MCF 10A (cell line): ENCODE data around the gene TMEM181. TPM values are rescaled to one million over a fixed set of nuclear protein-coding genes. Genes with fewer than 3 reads are reported as not detected.

ENCODE experiments used
- BruUV-seq: library from RNA; stranded (reverse); fragments of 400-500 nt; replicated peaks from 2 replicates; lab custom pipeline; 2021; lab: Mats Ljungman, UMichigan
- CTCF ChIA-PET: fragments of 300-600 bp; sonication (Branson Sonifier 250); formaldehyde crosslinking; extraction: SDS; loops from one replicate; lab custom pipeline; 2021; ENCODE audit warnings: antibody characterized with exemption, inconsistent platforms; lab: Yijun Ruan, JAX
- POLR2A ChIA-PET: fragments of 300-600, 350-650 bp; sonication (Branson Sonifier 250); formaldehyde crosslinking; extraction: SDS; loops from one replicate; lab custom pipeline; 2020; ENCODE audit warnings: antibody characterized with exemption, inconsistent platforms; lab: Yijun Ruan, JAX
- DNase-seq: peaks from one replicate; pipeline ENCODE4 v3.0.0-alpha.2; 2018; ENCODE audit not compliant: unreplicated experiment
- H3K27ac Mint-ChIP-seq: one replicate; pipeline ENCODE4 v1.8.0; 2022; ENCODE audit warnings: mild to moderate bottlenecking, low read depth, mixed read lengths; ENCODE audit not compliant: unreplicated experiment
- H3K27me3 Mint-ChIP-seq: one replicate; pipeline ENCODE4 v1.8.0; 2022; ENCODE audit warnings: mixed read lengths; ENCODE audit not compliant: insufficient read depth, unreplicated experiment
- H3K36me3 Mint-ChIP-seq: one replicate; pipeline ENCODE4 v1.8.0; 2022; ENCODE audit warnings: mild to moderate bottlenecking, moderate library complexity, mixed read lengths; ENCODE audit not compliant: insufficient read depth, unreplicated experiment
- H3K4me1 Mint-ChIP-seq: one replicate; pipeline ENCODE4 v1.8.0; 2022; ENCODE audit warnings: mixed read lengths; ENCODE audit not compliant: insufficient read depth, unreplicated experiment
- H3K4me3 Mint-ChIP-seq: one replicate; pipeline ENCODE4 v1.8.0; 2022; ENCODE audit warnings: mild to moderate bottlenecking, moderate library complexity, mixed read lengths; ENCODE audit not compliant: unreplicated experiment
- H3K9me3 Mint-ChIP-seq: one replicate; pipeline ENCODE4 v1.8.0; 2022; ENCODE audit warnings: mixed read lengths; ENCODE audit not compliant: unreplicated experiment
- intact Hi-C: fragments of 100-400 bp; cut with micrococcal nuclease; formaldehyde crosslinking; loops from 2 replicates; pipeline ENCODE4 v1.14.1; 2022
- total RNA-seq: library from RNA; stranded (reverse); gene quantifications from 2 replicates; pipeline ENCODE4 v1.2.3, GENCODE V29; 2022
- TF ChIP-seq, protein P1 (sequence below): fragments of 200-600 bp; IDR thresholded peaks from one replicate; pipeline ENCODE4 v1.8.0; 2022; ENCODE audit warnings: antibody characterized with exemption, mild to moderate bottlenecking; ENCODE audit not compliant: unreplicated experiment

Gene TMEM181
- total RNA-seq, 1 experiment from 2014 or later: 25.3 TPM

DNA sequence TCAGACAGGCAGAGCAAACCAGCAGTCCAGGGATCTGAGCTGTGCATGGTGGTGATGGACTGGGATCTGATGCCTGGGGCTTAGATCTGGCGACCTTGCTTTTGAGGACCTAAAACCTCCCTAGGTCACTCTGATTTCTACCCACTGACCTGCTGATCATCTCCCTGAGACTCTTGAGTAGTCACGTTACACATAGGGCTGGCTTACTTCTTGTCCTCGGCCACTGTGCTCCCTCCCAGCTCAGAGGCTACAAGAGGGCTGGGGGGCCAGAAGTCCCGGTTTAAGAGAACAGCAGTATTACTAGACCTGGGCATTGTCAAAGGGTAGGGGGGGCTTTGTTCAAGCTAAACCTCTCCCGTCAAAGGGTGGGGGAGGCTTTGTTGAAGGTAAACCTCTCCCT is 79.2 kb downstream of the TMEM181 start:
- Mint-ChIP-seq H3K36me3 (peaks cover 57% of the 10 kb centered on the region), H3K9me3 (no peaks in the 10 kb centered on the region), H3K27ac (no peak overlapping the region), H3K4me3 (no peak overlapping the region), H3K4me1 (peaks cover 28% of the 10 kb centered on the region), H3K27me3 (no peaks in the 10 kb centered on the region)
- POLR2A ChIA-PET: interaction anchor here (1.2 to 6.9 kb wide), 2 partner anchors 9 to 11 kb away, joined by 4 to 41 read pairs; partner anchors contain the start of gene SYTL3
- CTCF ChIA-PET: interaction anchor here (0.9 to 1.0 kb wide), 2 partner anchors 33 to 425 kb away, joined by 3 to 6 read pairs; no protein-coding TSS in a partner anchor
- intact Hi-C loops: no loop called here
- no peak for DNase-seq
- no TSS peak for BruUV-seq
- TF ChIP-seq, protein P1, sequence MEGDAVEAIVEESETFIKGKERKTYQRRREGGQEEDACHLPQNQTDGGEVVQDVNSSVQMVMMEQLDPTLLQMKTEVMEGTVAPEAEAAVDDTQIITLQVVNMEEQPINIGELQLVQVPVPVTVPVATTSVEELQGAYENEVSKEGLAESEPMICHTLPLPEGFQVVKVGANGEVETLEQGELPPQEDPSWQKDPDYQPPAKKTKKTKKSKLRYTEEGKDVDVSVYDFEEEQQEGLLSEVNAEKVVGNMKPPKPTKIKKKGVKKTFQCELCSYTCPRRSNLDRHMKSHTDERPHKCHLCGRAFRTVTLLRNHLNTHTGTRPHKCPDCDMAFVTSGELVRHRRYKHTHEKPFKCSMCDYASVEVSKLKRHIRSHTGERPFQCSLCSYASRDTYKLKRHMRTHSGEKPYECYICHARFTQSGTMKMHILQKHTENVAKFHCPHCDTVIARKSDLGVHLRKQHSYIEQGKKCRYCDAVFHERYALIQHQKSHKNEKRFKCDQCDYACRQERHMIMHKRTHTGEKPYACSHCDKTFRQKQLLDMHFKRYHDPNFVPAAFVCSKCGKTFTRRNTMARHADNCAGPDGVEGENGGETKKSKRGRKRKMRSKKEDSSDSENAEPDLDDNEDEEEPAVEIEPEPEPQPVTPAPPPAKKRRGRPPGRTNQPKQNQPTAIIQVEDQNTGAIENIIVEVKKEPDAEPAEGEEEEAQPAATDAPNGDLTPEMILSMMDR: no peak

DNA sequence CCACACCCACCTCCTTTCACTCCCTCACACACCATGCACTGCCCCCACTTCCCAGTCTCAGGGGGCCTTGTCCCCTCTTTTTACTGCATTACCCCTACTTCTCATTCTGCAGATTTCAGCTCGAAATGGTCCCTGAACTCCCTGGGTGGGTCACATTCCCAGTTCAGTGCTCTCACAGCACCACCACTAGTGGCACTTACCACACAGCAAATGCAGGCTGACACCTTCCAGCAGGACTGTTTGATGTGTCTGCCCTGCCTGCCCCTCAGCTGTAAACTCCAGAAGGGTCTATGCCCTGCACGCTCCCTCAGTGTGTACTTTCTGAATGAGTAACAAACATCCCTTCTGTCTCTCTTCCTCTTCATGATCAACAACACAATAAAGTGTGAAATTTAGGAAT is 80.6 kb downstream of the TMEM181 start:
- TF ChIP-seq, protein P1: no peak
- Mint-ChIP-seq H3K4me3 (no peak overlapping the region), H3K27me3 (no peaks in the 10 kb centered on the region), H3K9me3 (no peaks in the 10 kb centered on the region), H3K27ac (peak overlapping the region; percentile 13), H3K36me3 (peaks cover 49% of the 10 kb centered on the region), H3K4me1 (peaks cover 30% of the 10 kb centered on the region)
- ChIA-PET POLR2A (interaction anchor here (1.5 to 6.9 kb wide), 2 partner anchors 10 to 122 kb away, joined by 3 to 41 read pairs; no protein-coding TSS in a partner anchor), CTCF (interaction anchor here (1.3 kb wide), 1 partner anchor 420 kb away, joined by 4 read pairs; no protein-coding TSS in a partner anchor)
- BruUV-seq: no TSS peak
- no peak for DNase-seq
- intact Hi-C loops: no loop called here

DNA sequence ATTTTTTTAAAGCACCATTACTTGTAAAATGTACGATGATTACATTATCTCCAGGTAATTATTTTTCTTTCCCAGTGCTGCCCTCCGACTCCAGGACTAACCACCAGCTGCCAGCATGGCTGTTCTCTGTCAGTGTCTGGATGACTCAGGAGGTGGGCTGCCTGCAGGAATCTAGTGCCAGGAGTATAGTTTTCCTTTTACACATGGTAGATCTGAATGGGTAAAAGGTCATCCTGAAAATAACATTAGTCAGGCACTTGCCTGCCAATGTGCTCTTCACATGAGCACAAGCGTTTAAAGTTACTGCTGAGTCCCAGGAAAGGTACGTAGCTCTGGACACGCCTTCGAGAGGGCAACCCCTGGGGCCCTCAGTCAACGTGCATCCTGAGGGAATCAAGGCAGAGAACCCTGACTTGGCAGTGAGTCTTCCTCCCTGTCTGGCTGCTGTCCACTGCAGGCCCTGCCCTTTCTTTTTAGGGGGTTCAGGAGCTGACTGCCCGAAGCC is 82.3 kb downstream of the TMEM181 start:
- intact Hi-C loops: no loop called here
- peak; percentile 88 for DNase-seq
- peaks cover 42% of the 10 kb centered on the region for H3K4me1 Mint-ChIP-seq
- TF ChIP-seq, protein P1: no peak
- ChIA-PET CTCF (interaction anchor here (0.6 to 1.7 kb wide), 5 partner anchors 17 to 421 kb away, joined by 3 to 9 read pairs (median 3); no protein-coding TSS in a partner anchor), POLR2A (interaction anchor here (0.6 to 6.9 kb wide), 11 partner anchors 12 to 1085 kb away, joined by 3 to 41 read pairs (median 4); partner anchors contain the start of gene RSPH3)
- peak overlapping the region; percentile 52 for H3K27ac Mint-ChIP-seq
- H3K36me3 Mint-ChIP-seq: peaks cover 36% of the 10 kb centered on the region
- no peaks in the 10 kb centered on the region for H3K9me3 Mint-ChIP-seq
- no peaks in the 10 kb centered on the region for H3K27me3 Mint-ChIP-seq
- peak overlapping the region; percentile 93 for H3K4me3 Mint-ChIP-seq
- no TSS peak for BruUV-seq

DNA sequence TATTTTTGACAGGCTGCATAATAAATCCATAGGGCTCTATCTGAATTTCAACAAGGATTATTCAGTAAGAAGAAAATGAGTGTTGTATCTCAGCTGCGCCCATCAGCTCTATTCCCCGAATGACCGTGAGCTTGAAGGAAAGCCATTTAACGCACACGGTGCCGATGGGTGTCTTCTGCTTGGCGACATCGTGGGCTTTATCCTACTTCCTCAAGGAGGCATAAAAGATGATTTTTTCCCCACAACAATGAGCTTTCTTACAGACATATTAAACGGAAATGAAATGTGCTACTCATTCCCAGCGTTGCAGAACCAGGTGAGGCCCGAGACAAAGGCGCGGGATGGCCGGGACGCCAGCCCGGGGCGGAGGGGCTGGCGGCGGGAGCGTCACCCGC is 83.9 kb downstream of the TMEM181 start:
- no peak for DNase-seq
- BruUV-seq: no TSS peak
- intact Hi-C loops: loop anchor here (1.0 kb wide), 1 partner anchor 47 kb away; no protein-coding TSS in a partner anchor
- H3K36me3 Mint-ChIP-seq: peaks cover 33% of the 10 kb centered on the region
- peaks cover 48% of the 10 kb centered on the region for H3K4me1 Mint-ChIP-seq
- no peaks in the 10 kb centered on the region for H3K27me3 Mint-ChIP-seq
- H3K27ac Mint-ChIP-seq: peak overlapping the region; percentile 94
- H3K4me3 Mint-ChIP-seq: peak overlapping the region; percentile 93
- ChIA-PET POLR2A (interaction anchor here (0.6 to 6.9 kb wide), 26 partner anchors 9 to 1085 kb away, joined by 3 to 41 read pairs (median 5); partner anchors contain the start of genes RSPH3 and TMEM181), CTCF (interaction anchor here (0.6 to 4.5 kb wide), 5 partner anchors 25 to 423 kb away, joined by 3 to 36 read pairs (median 5); no protein-coding TSS in a partner anchor)
- H3K9me3 Mint-ChIP-seq: no peaks in the 10 kb centered on the region
- TF ChIP-seq, protein P1: no peak
